Raji (cell line): Measurements from ENCODE around the gene POLG2.

ENCODE experiments used
- POLR2A ChIP-seq: IDR thresholded peaks from 2 replicates; pipeline ENCODE4 v1.6.1; 2011; ENCODE audit warnings: low read depth, low read length, control low read depth; ENCODE audit not compliant: insufficient read depth

POLG2 gene

DNA sequence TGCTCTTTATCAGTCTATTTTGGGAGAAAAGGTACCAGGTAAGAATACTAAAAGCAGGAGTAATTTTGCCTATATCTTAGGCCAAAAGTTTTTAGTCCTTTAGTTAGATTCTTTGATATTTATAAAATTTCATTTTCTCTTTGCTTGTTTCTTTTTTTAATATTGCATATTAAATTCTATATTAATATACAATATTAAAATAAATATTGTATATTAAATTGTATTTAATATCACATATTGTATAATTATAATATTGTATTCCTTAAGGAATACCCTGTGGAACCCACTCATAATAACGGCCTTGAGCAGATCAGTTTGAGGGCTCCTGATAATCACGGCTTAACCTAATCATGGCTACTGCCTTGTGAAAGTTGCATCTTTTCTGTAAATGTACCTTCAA, 11.8 kb upstream of the POLG2 start:
- no peak for TF ChIP-seq POLR2A

GRCh38 chr17:64507413-64507782, 10.5 kb upstream of the POLG2 start:
- TF ChIP-seq POLR2A: no peak

DNA sequence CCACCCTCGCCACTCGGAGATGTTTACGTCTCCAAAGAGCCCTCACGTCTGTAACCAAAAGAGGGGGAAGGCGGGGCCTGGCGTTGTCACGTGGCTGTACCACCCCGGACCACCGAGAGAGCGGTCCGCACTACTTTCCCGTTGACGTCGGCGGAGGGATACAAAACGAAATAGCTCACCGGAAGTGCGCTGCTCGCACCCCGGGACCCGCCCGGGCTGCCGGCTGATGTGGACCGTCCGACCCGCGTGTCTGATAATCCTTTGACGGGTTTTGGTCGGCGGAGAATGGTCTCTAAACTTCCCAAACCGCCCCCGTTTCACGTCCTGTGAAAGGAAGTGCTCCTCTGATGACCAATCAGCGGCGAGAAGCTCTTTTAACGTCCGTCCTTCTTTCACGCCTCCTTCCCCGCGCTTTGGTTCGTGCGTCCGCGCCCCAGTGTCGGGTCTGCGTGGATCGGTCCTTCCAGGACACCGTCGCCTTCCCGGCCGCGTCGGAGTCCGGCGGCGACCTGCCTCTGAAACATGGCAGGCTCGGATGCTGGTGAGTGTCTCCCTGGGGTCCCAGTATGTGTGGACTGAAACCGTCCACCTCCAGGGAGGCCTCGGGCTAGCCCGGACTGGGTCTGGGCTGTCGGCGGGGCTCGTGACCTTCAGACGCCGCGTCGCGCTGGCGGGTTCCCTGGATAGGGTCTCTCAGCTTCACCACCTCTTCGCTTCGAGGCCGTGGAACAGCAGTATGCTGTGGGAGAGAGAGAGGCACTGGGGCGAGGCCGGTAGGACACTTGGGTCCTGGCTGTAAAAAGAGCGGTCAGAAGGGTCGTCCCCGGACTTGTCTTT, 9.9 kb upstream of the POLG2 start, which contains the start of gene CEP95:
TSS of gene CEP95 (plus strand) at position 402 of the 837 bp plus-strand sequence. CDS start at position 523, 121 bp downstream.
- peak; percentile 66 for TF ChIP-seq POLR2A

GRCh38 chr17:64506201-64506575, 9.3 kb upstream of the POLG2 start, which contains the start of gene DDX5:
TSS of gene DDX5 (minus strand) at chr17:64506289. CDS start at chr17:64506119, 170 bp downstream.
- peak; percentile 99 for TF ChIP-seq POLR2A

DNA sequence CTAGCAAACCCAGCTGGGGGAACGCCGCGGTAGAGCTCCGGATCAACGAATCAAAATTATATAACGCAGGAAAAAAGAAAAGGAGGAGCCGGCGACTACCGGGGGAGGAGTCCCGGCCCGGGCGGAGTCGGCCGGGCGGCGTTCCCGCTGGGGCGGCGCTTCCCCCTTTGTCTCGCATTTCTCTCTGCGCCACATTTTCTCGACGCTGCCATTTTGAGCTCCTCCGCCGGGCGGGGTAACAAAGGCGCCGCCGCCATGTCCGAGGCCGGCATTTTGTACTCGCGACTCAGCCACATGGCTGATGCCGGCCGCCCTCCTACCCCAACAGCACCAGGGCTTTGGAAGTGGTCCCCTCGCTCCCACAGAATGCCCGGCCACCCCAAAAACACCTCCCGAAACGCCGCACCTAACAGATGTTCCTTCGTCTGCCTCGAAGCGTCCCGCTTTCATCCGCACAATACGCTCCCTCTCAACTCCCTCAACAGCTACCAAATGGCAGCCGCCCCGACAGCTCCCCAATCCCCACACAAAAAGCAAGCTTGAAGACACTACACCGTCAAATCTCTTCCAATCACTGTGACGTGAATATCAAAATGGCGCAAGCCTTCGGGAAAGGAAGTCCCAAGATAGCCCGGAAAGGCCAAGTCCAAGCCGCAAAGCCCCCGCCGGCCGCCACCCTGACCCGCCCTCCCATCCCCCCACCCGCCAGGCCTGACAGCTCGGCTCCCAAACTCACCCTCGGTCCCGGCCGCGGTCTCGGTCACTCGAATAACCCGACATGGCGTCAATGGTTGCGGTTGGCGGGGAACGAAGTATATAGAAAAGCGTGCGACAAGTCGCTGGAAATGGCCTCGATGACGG, 8.7 kb upstream of the POLG2 start:
- TF ChIP-seq POLR2A: peak; percentile 50

DNA sequence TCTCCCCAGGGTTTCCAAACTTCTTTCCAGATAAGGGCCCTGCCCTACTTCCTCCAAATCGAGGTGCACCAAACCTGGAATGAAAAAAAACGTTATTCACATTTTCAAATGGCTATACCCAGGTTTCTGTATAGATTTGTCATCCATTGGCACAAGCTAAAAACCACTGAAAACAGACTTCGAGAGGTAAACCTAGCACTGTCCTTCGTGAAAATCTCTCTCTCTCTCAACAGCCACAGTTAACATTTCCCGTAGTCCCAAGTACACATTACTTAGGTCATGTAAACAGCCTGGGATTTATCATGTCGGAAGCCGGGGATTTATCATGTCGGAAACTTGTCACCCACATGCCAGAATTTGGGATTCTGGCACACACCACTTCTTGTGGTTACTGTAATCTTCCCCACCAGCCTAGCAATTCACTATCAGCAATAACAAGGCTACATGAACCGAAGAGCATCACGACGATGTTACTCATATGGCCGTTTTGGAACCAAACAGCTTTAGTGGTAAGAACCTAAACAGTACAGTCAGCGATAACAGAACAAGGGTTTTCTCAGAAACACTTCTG, 8.0 kb upstream of the POLG2 start:
- TF ChIP-seq POLR2A: no peak

GRCh38 chr17:64503821-64504768, 7.2 kb upstream of the POLG2 start:
- no peak for TF ChIP-seq POLR2A

GRCh38 chr17:64503341-64503740, 6.5 kb upstream of the POLG2 start:
- no peak for TF ChIP-seq POLR2A

- TF ChIP-seq POLR2A: no peak
Observed at GRCh38 chr17:64502809-64503208, 6.0 kb upstream of the POLG2 start.

- TF ChIP-seq POLR2A: no peak
Observed at GRCh38 chr17:64502021-64502420, 5.2 kb upstream of the POLG2 start.

DNA sequence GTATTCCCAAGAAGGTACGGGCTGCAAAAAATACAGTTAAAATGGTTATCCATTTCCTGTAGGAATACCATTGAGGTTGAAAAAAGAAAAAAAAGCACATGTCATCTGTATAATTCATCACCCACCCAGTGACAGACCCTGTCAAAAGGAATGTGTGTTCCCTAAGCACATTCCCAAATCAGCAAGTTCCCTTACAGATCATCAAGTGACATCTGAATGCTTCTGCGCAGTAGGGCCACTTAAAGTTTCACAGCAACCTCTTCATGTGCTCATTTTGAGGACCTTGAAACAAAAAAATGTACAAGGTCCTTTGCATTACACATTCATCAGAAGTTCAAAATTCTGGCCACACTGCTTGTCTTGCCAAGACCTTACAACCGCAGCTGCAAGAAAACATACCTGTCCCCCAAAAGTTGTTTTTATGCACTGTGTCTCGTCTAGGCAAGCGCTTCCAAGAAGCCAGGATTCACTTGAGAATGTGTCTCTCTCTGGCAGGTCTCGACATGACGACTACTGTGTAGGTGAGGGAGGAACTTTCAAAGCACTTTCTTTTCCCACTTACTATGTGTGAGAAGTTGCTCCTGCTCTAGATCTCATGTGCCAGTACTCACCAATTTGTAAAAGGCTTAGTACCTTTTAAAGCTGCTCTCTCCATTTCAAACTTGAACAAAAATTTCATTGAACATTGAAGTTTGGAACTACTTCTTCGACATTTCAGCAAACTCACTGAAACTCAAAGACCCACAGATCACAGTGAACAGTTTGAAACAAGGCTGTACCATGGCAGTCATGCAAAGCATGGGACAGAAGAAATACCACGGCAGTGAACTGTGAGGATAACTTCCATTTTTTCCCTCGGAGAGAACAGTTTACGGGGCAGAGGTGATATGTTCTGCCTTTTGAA, 4.3 kb upstream of the POLG2 start:
- TF ChIP-seq POLR2A: no peak

GRCh38 chr17:64500487-64500859, 3.6 kb upstream of the POLG2 start:
- TF ChIP-seq POLR2A: no peak

DNA sequence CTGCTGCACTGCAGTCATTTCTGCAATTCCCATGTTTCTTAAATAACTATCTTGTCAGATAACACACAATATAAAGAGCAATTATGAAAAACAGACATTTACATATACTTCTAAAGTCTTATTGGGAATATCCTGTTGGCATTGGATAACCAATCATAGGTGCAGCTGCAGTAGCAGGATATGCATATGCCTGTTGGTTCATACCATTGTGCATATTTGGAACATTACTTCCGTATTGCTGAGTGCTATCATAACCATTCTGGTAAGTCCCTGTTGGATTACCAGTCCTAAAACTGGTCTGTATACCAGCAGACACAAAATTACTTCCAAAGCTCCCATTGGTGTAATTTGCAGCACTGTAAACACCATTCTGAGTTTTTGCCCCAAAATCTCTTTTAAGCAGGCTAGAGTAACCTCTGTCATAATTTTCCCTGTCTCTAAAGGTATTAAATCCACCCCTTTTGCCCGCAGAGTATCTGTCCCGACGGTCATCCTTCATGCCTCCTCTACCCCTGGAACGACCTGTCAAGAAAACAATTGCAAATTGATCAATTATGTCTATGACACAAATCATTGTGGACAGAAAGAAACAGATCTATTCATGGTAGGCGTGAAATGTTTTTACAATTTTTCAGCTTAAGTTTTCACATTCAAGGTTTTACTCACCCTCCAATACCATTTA, 3.1 kb upstream of the POLG2 start:
- TF ChIP-seq POLR2A: no peak
